ENCODE data around the gene TDP2.

GRCh38 chr6:24614648-24615047 lies 52.1 kb downstream of the TDP2 start:
- TF ChIP-seq, protein P1, sequence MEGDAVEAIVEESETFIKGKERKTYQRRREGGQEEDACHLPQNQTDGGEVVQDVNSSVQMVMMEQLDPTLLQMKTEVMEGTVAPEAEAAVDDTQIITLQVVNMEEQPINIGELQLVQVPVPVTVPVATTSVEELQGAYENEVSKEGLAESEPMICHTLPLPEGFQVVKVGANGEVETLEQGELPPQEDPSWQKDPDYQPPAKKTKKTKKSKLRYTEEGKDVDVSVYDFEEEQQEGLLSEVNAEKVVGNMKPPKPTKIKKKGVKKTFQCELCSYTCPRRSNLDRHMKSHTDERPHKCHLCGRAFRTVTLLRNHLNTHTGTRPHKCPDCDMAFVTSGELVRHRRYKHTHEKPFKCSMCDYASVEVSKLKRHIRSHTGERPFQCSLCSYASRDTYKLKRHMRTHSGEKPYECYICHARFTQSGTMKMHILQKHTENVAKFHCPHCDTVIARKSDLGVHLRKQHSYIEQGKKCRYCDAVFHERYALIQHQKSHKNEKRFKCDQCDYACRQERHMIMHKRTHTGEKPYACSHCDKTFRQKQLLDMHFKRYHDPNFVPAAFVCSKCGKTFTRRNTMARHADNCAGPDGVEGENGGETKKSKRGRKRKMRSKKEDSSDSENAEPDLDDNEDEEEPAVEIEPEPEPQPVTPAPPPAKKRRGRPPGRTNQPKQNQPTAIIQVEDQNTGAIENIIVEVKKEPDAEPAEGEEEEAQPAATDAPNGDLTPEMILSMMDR (IDR thresholded peaks at IDR 0.05; ENCODE audit: insufficient read depth, low read length): no peak
- TF ChIP-seq GABPA (IDR thresholded peaks at IDR 0.05; ENCODE audit: low read depth) (no peak), POLR2AphosphoS5 (IDR thresholded peaks at IDR 0.05; ENCODE audit: low read depth) (no peak), REST (IDR thresholded peaks at IDR 0.05; ENCODE audit: insufficient replicate concordance, low read depth) (no peak)

Data from HL-60 (cell line).